ENCODE measurements around the gene FAM124B.

DNA sequence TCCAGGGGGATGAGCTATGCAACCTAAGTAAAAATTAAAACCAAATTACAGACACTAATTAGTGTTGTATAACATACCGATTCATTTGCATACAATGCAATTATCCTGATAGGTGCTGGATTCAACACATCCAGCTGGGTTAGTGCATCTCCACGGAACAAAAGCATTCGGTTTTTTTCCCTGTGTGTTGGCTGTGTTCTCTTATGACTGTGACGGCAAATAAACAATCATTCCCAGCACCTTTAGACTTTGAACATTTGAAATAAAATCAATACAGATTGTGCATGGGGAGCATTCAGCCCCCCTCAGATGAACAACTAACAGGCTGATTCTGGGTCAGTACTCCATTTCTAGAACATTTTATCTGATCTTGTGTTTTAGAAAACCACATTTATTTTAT is 22.7 kb downstream of the FAM124B start:
- TF ChIP-seq, protein P1, sequence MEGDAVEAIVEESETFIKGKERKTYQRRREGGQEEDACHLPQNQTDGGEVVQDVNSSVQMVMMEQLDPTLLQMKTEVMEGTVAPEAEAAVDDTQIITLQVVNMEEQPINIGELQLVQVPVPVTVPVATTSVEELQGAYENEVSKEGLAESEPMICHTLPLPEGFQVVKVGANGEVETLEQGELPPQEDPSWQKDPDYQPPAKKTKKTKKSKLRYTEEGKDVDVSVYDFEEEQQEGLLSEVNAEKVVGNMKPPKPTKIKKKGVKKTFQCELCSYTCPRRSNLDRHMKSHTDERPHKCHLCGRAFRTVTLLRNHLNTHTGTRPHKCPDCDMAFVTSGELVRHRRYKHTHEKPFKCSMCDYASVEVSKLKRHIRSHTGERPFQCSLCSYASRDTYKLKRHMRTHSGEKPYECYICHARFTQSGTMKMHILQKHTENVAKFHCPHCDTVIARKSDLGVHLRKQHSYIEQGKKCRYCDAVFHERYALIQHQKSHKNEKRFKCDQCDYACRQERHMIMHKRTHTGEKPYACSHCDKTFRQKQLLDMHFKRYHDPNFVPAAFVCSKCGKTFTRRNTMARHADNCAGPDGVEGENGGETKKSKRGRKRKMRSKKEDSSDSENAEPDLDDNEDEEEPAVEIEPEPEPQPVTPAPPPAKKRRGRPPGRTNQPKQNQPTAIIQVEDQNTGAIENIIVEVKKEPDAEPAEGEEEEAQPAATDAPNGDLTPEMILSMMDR (conservative IDR thresholded peaks at IDR 0.05; ENCODE audit: low read depth, low read length): no peak
- TF ChIP-seq EZH2 (IDR thresholded peaks at IDR 0.05; ENCODE audit: low read length, unreplicated experiment): no peak

All from PC-3 (cell line).